ENCODE data around the gene ATP5F1C. TPM values are rescaled to one million over a fixed set of nuclear protein-coding genes. Genes with fewer than 3 reads are reported as not detected.
A peak's percentile ranks its signal among the peaks of the same experiment; 100 is the strongest.

ATP5F1C gene
- total and polyA plus RNA-seq, 8 donors, result 93.6 to 648 (median 412) TPM

DNA sequence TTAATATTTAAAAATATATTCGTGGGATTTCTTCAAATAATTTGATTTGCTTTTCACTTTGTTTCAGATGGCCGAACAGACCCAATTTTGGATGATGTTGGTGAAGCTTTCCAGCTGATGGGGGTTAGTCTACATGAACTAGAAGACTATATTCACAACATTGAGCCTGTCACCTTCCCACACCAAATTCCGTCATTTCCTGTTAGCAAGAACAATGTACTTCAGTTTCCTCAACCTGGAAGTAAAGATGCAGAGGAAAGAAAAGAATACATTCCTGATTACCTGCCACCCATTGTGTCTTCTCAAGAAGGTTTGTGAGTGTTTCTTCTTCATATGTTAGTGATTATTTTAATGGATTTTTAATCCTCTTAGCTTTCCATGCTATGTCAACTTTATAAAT, 36.3 kb downstream of the ATP5F1C start:
- TF ChIP-seq EP300 (IDR thresholded peaks at IDR 0.05) (no peak), POLR2A (IDR thresholded peaks at IDR 0.05) (no peak), POLR2AphosphoS5 (IDR thresholded peaks at IDR 0.05) (no peak)
- TF ChIP-seq, protein P1, sequence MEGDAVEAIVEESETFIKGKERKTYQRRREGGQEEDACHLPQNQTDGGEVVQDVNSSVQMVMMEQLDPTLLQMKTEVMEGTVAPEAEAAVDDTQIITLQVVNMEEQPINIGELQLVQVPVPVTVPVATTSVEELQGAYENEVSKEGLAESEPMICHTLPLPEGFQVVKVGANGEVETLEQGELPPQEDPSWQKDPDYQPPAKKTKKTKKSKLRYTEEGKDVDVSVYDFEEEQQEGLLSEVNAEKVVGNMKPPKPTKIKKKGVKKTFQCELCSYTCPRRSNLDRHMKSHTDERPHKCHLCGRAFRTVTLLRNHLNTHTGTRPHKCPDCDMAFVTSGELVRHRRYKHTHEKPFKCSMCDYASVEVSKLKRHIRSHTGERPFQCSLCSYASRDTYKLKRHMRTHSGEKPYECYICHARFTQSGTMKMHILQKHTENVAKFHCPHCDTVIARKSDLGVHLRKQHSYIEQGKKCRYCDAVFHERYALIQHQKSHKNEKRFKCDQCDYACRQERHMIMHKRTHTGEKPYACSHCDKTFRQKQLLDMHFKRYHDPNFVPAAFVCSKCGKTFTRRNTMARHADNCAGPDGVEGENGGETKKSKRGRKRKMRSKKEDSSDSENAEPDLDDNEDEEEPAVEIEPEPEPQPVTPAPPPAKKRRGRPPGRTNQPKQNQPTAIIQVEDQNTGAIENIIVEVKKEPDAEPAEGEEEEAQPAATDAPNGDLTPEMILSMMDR (IDR thresholded peaks at IDR 0.05), result no peak
- WGBS, 5 donors, result 85 to 92% (median 89%) methylated on average over 3 of the region's 3 CpGs
- DNase-seq, result no peak
- intact Hi-C loops (cut with DNase I; ENCODE audit: low total_unique reads), result no loop called here
- Histone ChIP-seq H3K27me3 (no peaks in the 10 kb centered on the region), H3K4me3 (no peak overlapping the region), H3K27ac (no peak overlapping the region), H3K36me3 (peaks cover 9 to 49% (median 45%) of the 10 kb centered on the region in 4 donors), H3K4me1 (peaks cover 8 to 26% (median 17%) of the 10 kb centered on the region in 4 donors), H3K9me3 (no peaks in the 10 kb centered on the region)

DNA sequence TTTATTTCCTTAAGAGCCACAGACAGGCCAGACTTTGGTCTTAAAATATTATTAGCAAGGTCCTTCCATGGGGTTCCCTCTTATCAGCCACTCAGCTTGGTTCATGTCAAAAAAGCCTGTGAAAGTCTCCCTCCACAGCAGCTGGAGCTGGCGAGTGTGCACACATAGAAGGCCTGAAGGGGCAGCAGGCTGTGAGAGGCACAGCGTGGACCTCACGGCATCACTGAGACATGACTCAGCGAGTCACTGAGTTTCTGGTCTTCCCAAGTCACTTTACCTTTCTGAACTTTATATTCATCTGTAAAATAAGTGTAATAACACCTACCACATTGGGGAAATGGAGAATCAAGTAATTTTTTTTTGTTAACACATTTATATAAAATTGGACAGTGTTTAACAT, 39.0 kb downstream of the ATP5F1C start:
- Histone ChIP-seq H3K4me3 (no peak overlapping the region), H3K27ac (no peak overlapping the region), H3K4me1 (peaks cover 0 to 11% (median 4%) of the 10 kb centered on the region in 4 donors), H3K27me3 (no peaks in the 10 kb centered on the region), H3K9me3 (no peaks in the 10 kb centered on the region), H3K36me3 (peaks cover 9 to 49% (median 42%) of the 10 kb centered on the region in 4 donors)
- 85 to 92% (median 89%) methylated on average over 4 of the region's 4 CpGs for WGBS, 5 donors
- TF ChIP-seq, protein P1 (IDR thresholded peaks at IDR 0.05), result no peak
- TF ChIP-seq POLR2A (IDR thresholded peaks at IDR 0.05), result no peak
- no peak for TF ChIP-seq EP300 (IDR thresholded peaks at IDR 0.05)
- no peak for TF ChIP-seq POLR2AphosphoS5 (IDR thresholded peaks at IDR 0.05)
- intact Hi-C loops (cut with DNase I; ENCODE audit: low total_unique reads), result no loop called here
- peak in 1 of 2 donors; percentile 43 for DNase-seq

DNA sequence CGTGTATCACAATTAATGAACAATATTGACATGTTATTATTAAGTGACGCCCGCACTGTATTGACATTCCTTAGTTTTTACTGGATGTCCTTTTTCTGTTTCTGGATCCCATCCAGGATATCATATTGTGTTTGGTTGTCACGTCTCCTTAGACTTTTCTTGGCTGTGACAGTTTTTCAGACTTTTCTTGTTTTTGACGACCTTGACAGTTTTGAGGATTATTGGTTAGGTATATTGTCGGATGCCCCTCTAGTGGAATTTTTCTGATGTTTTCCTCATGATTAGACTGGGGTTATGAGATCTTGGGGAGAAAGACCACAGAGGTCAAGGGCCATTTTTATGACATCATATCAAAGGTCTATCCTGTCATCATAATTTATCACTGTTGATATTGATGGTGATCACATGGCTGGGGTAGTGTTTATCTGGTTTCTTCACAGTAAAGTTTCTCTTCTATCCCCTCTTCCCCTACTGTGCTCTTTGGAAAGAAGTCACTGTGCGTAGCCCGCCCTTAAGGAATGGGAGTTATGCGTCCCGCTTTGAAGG, 41.4 kb downstream of the ATP5F1C start:
- peaks cover 0 to 11% (median 4%) of the 10 kb centered on the region in 4 donors for H3K4me1 ChIP-seq
- H3K9me3 ChIP-seq, result no peaks in the 10 kb centered on the region
- H3K27ac ChIP-seq, result no peak overlapping the region
- 88 to 94% (median 92%) methylated on average over 10 of the region's 10 CpGs for WGBS, 5 donors
- H3K4me3 ChIP-seq, result no peak overlapping the region
- H3K27me3 ChIP-seq, result no peaks in the 10 kb centered on the region
- TF ChIP-seq EP300 (IDR thresholded peaks at IDR 0.05) (no peak), POLR2A (IDR thresholded peaks at IDR 0.05) (no peak), POLR2AphosphoS5 (IDR thresholded peaks at IDR 0.05) (no peak)
- TF ChIP-seq, protein P1 (IDR thresholded peaks at IDR 0.05), result no peak
- intact Hi-C loops (cut with DNase I; ENCODE audit: low total_unique reads), result no loop called here
- H3K36me3 ChIP-seq, result peaks cover 9 to 37% (median 34%) of the 10 kb centered on the region in 4 donors
- no peak for DNase-seq

DNA sequence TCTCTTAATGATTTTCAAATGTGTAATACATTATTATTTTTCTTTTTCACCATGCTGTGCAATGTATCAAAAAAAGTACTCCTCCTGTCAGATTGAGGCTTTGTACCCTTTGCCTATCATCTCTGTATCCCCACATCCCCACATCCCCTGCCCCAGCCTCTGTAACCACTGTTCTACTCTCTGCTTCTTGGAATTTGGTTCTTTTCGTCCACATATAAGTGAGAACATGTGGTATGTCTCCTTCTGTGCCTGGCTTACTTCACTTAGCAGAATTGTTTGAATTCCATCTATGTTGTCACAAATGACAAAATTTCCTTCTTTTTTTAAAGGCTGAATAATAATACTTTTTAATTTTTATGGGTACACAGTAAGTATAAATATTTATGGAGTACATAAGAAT, 44.1 kb downstream of the ATP5F1C start:
- WGBS, 5 donors, result 76 to 97% (median 90%) methylated on average over 1 of the region's 1 CpG
- TF ChIP-seq EP300 (IDR thresholded peaks at IDR 0.05), result no peak
- TF ChIP-seq POLR2A (IDR thresholded peaks at IDR 0.05), result no peak
- TF ChIP-seq POLR2AphosphoS5 (IDR thresholded peaks at IDR 0.05), result no peak
- TF ChIP-seq, protein P1 (IDR thresholded peaks at IDR 0.05), result no peak

More for the DNA sequence above, 44.1 kb downstream of the ATP5F1C start:
- Histone ChIP-seq H3K4me3 (no peak overlapping the region), H3K36me3 (peaks cover 0 to 25% (median 12%) of the 10 kb centered on the region in 4 donors), H3K27me3 (no peaks in the 10 kb centered on the region), H3K9me3 (no peaks in the 10 kb centered on the region), H3K4me1 (peaks cover 0 to 8% (median 3%) of the 10 kb centered on the region in 4 donors), H3K27ac (no peak overlapping the region)
- intact Hi-C loops (cut with DNase I; ENCODE audit: low total_unique reads), result no loop called here
- no peak for DNase-seq
